Activated T-cell treated with anti-CD3 and anti-CD28 coated beads, Interleukin-2, amount 50 U/mL, for 72 hours (primary cell): ENCODE measurements around the gene CTBP2. TPM values are rescaled to one million over a fixed set of nuclear protein-coding genes. Genes with fewer than 3 reads are reported as not detected.

Source experiments
- ATAC-seq, 2 donors: fragments of 150-1000 bp; cut with Tn5 transposase; replicated peaks in 1 of 2; 2 replicates each; pipeline ENCODE4 v1.10.0; 2021; ENCODE audit warnings: moderate library complexity in 2 of 2, mild to moderate bottlenecking in 1 of 2
- DNase-seq, 2 donors: peaks; one replicate each; pipeline ENCODE4 v3.0.0; 2021 to 2022; ENCODE audit warnings: mixed read lengths in 1 of 2
- H3K27ac Mint-ChIP-seq: one replicate; pipeline ENCODE4 v1.8.0; 2022; ENCODE audit warnings: mild to moderate bottlenecking, moderate library complexity, mixed read lengths
- H3K27me3 Mint-ChIP-seq: one replicate; pipeline ENCODE4 v1.8.0; 2022; ENCODE audit warnings: low read depth, mixed read lengths
- H3K36me3 Mint-ChIP-seq, 2 donors: one replicate each; pipeline ENCODE4 v1.8.0; 2022; ENCODE audit warnings: mixed read lengths in 2 of 2, mild to moderate bottlenecking in 1 of 2; ENCODE audit not compliant: insufficient read depth in 2 of 2
- H3K4me1 Mint-ChIP-seq: one replicate; pipeline ENCODE4 v1.8.0; 2022; ENCODE audit warnings: low read depth, mixed read lengths
- H3K4me3 Mint-ChIP-seq, 2 donors: one replicate each; pipeline ENCODE4 v1.8.0; 2022; ENCODE audit warnings: mild to moderate bottlenecking in 2 of 2, mixed read lengths in 2 of 2, moderate library complexity in 2 of 2
- H3K9me3 Mint-ChIP-seq, 2 donors: one replicate each; pipeline ENCODE4 v1.8.0; 2022; ENCODE audit warnings: mixed read lengths in 2 of 2
- total RNA-seq, 2 donors: library from RNA; stranded (reverse); gene quantifications; one replicate each; pipeline ENCODE4 v1.2.3, GENCODE V29; 2022

The CTBP2 gene
- total RNA-seq, 2 donors from 2014 or later, result 0.72 to 2.5 TPM

GRCh38 chr10:125016123-125016522 lies 144.2 kb downstream of the CTBP2 start:
- Mint-ChIP-seq H3K27me3 (peaks cover 18% of the 10 kb centered on the region), H3K9me3 (no peaks in the 10 kb centered on the region), H3K4me3 (no peak overlapping the region), H3K27ac (no peak overlapping the region), H3K36me3 (no peaks in the 10 kb centered on the region), H3K4me1 (no peaks in the 10 kb centered on the region)
- DNase-seq (no peak), ATAC-seq (no peak)

GRCh38 chr10:125015356-125015944 lies 144.9 kb downstream of the CTBP2 start:
- peaks cover 18% of the 10 kb centered on the region for H3K27me3 Mint-ChIP-seq
- H3K36me3 Mint-ChIP-seq, result no peaks in the 10 kb centered on the region
- DNase-seq (no peak), ATAC-seq (peak in 1 of 2 donors; percentile 62)
- no peak overlapping the region for H3K27ac Mint-ChIP-seq
- H3K4me1 Mint-ChIP-seq, result no peaks in the 10 kb centered on the region
- no peak overlapping the region for H3K4me3 Mint-ChIP-seq
- no peaks in the 10 kb centered on the region for H3K9me3 Mint-ChIP-seq

GRCh38 chr10:125014836-125015355 lies 145.5 kb downstream of the CTBP2 start:
- Mint-ChIP-seq H3K27ac (no peak overlapping the region), H3K4me1 (no peaks in the 10 kb centered on the region), H3K36me3 (no peaks in the 10 kb centered on the region), H3K27me3 (peaks cover 18% of the 10 kb centered on the region), H3K9me3 (no peaks in the 10 kb centered on the region), H3K4me3 (no peak overlapping the region)
- DNase-seq (no peak), ATAC-seq (no peak)

- ATAC-seq (no peak), DNase-seq (no peak)
- H3K4me3 Mint-ChIP-seq, result no peak overlapping the region
- peaks cover 18% of the 10 kb centered on the region for H3K27me3 Mint-ChIP-seq
- H3K4me1 Mint-ChIP-seq, result no peaks in the 10 kb centered on the region
- no peak overlapping the region for H3K27ac Mint-ChIP-seq
- H3K36me3 Mint-ChIP-seq, result no peaks in the 10 kb centered on the region
- H3K9me3 Mint-ChIP-seq, result no peaks in the 10 kb centered on the region
Observed at GRCh38 chr10:125014086-125014830, 146.1 kb downstream of the CTBP2 start.

GRCh38 chr10:125013529-125013872 lies 146.9 kb downstream of the CTBP2 start:
- H3K27me3 Mint-ChIP-seq, result peaks cover 16% of the 10 kb centered on the region
- H3K9me3 Mint-ChIP-seq, result no peaks in the 10 kb centered on the region
- no peak overlapping the region for H3K27ac Mint-ChIP-seq
- no peaks in the 10 kb centered on the region for H3K4me1 Mint-ChIP-seq
- DNase-seq (no peak), ATAC-seq (no peak)
- H3K36me3 Mint-ChIP-seq, result no peaks in the 10 kb centered on the region
- H3K4me3 Mint-ChIP-seq, result no peak overlapping the region

GRCh38 chr10:125012851-125013528 lies 147.4 kb downstream of the CTBP2 start:
- Mint-ChIP-seq H3K36me3 (no peaks in the 10 kb centered on the region), H3K27me3 (peaks cover 11% of the 10 kb centered on the region), H3K4me3 (no peak overlapping the region), H3K4me1 (no peaks in the 10 kb centered on the region), H3K27ac (no peak overlapping the region), H3K9me3 (no peaks in the 10 kb centered on the region)
- ATAC-seq, result no peak
- DNase-seq, result no peak

- Mint-ChIP-seq H3K27me3 (peaks cover 11% of the 10 kb centered on the region), H3K27ac (no peak overlapping the region), H3K36me3 (no peaks in the 10 kb centered on the region), H3K4me1 (no peaks in the 10 kb centered on the region), H3K9me3 (no peaks in the 10 kb centered on the region), H3K4me3 (no peak overlapping the region)
- DNase-seq (no peak), ATAC-seq (no peak)
Observed at GRCh38 chr10:125011926-125012705, 148.2 kb downstream of the CTBP2 start.

GRCh38 chr10:125011171-125011925 lies 149.0 kb downstream of the CTBP2 start:
- Mint-ChIP-seq H3K27me3 (peaks cover 11% of the 10 kb centered on the region), H3K4me1 (no peaks in the 10 kb centered on the region), H3K4me3 (no peak overlapping the region), H3K27ac (no peak overlapping the region), H3K36me3 (no peaks in the 10 kb centered on the region), H3K9me3 (no peaks in the 10 kb centered on the region)
- no peak for ATAC-seq
- DNase-seq, result no peak

- ATAC-seq (no peak), DNase-seq (no peak)
- Mint-ChIP-seq H3K4me3 (no peak overlapping the region), H3K9me3 (no peaks in the 10 kb centered on the region), H3K27ac (no peak overlapping the region), H3K36me3 (no peaks in the 10 kb centered on the region), H3K27me3 (peaks cover 7% of the 10 kb centered on the region), H3K4me1 (no peaks in the 10 kb centered on the region)
Observed at GRCh38 chr10:125010362-125010761, 150.0 kb downstream of the CTBP2 start.

GRCh38 chr10:125009661-125010161 lies 150.7 kb downstream of the CTBP2 start:
- Mint-ChIP-seq H3K27me3 (peaks cover 6% of the 10 kb centered on the region), H3K4me3 (no peak overlapping the region), H3K27ac (no peak overlapping the region), H3K9me3 (no peaks in the 10 kb centered on the region), H3K36me3 (no peaks in the 10 kb centered on the region), H3K4me1 (no peaks in the 10 kb centered on the region)
- DNase-seq, result no peak
- no peak for ATAC-seq

GRCh38 chr10:125008689-125009638 lies 151.4 kb downstream of the CTBP2 start:
- no peak overlapping the region for H3K27ac Mint-ChIP-seq
- no peak overlapping the region for H3K4me3 Mint-ChIP-seq
- ATAC-seq (no peak), DNase-seq (no peak)
- peaks cover 3% of the 10 kb centered on the region for H3K27me3 Mint-ChIP-seq
- H3K4me1 Mint-ChIP-seq, result no peaks in the 10 kb centered on the region
- H3K36me3 Mint-ChIP-seq, result no peaks in the 10 kb centered on the region
- no peaks in the 10 kb centered on the region for H3K9me3 Mint-ChIP-seq
